ENCODE results near the gene KCNK6.

GRCh38 chr19:38298821-38299680 is 20.6 kb upstream of the KCNK6 start:
- no peak for TF ChIP-seq POLR2AphosphoS5 (IDR thresholded peaks at IDR 0.05; ENCODE audit: borderline replicate concordance, low read depth, low read length)
- no peak for TF ChIP-seq EZH2 (IDR thresholded peaks at IDR 0.05)
